HG03460 (cell line): Measurements from ENCODE around the gene KRT81.
"Not testable (repeated sequence)": the region's sequence is repeated elsewhere in the genome, so short reads cannot be mapped to it uniquely, and the experiment has no call there.

Experiments used
- ATAC-seq: cut with Tn5 transposase; IDR thresholded peaks from one replicate; pipeline ENCODE4 v1.9.1; 2021; ENCODE audit not compliant: unreplicated experiment

The KRT81 gene

GRCh38 chr12:52318241-52318990 is 27.1 kb upstream of the KRT81 start:
- ATAC-seq: no peak

DNA sequence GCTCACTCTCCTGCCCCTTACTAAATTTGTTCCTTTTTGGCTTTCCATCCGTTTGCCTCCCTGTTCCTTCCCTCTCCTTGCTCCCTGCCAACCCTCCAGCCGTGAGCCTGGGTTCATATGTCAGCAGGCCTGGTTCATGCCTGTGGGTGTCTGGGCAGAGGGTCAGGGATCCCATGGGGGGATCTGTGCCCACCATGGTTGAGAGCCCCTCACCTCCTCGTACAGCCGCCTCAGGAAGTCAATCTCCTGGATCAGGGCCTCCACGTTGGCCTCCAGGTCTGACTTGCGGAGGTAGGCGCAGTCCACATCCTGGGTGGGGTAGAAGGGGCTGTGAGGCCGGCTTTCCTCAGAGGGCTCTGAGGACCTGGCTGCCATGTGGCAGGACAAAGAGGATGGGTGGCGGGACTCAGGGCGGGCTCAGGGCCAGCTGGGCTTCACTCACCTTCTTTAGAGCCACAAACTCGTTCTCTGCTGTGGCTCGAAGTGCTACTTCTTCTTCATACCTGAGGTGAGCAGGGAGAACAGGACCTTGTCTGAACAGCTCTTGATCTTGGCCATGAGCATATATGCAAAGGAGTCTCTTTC is 26.2 kb upstream of the KRT81 start:
- ATAC-seq: no peak

- ATAC-seq: no peak
Measured at GRCh38 chr12:52316701-52317100, 25.4 kb upstream of the KRT81 start.

DNA sequence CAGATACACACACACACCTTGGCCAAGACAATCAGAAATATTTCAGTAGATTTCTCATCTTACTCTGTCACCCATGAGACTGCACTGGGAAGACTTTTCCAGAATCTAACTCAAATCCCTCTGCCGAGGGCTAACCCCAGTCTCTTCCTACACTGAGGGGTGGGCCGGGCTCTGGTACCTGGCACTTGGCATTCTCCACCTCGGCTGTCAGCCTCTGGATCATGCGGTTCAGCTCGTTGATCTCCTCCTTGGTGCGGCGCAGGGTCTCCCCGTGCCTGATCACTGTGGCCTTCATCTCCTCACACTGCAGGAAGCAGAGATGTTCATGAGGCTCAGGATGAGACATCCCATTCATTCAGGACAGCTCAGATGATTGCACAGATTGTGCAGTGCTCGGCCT is 25.0 kb upstream of the KRT81 start:
- no peak for ATAC-seq

GRCh38 chr12:52315721-52316120 is 24.4 kb upstream of the KRT81 start:
- not testable (repeated sequence) for ATAC-seq

GRCh38 chr12:52314511-52314910 is 23.2 kb upstream of the KRT81 start:
- ATAC-seq: no peak

DNA sequence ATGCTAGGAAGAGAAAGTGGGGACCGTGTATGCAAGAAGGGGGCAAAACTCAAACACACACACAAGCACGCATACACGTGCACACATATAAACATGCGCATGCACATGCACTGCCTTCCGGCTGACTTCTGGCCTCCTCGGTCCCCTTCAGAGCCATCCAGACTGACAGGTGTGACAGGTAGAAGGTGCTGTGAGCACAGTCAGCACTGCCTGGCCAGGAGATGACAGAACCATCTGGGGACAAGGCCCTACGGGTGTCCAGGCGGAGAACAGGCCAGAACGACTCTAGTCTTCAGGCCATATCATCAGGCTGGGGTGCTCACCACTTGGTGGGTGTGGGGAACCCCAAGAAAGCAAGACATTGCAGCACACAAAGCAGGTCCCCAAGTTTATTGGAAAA is 22.6 kb upstream of the KRT81 start:
- ATAC-seq: no peak

DNA sequence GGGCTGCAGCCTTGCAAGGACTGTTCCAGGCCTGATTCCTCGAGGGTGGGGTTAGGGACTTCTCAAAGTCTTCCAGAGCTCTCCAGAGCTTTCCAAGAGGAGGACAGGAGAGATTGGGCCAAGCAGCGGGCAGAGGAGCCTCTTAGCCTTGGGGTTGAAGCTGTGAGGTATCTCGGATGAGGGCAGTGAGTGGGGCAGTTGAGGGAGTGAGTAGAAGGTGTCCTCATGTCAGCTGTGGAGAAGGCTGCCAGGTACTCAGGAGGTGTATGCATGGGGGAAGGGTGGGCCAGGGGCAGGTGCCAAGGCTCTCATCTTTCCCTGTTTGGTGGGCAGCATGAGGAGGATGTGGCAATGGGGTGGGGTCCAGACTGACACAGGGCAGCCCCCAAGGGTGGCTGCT is 22.1 kb upstream of the KRT81 start:
- no peak for ATAC-seq

DNA sequence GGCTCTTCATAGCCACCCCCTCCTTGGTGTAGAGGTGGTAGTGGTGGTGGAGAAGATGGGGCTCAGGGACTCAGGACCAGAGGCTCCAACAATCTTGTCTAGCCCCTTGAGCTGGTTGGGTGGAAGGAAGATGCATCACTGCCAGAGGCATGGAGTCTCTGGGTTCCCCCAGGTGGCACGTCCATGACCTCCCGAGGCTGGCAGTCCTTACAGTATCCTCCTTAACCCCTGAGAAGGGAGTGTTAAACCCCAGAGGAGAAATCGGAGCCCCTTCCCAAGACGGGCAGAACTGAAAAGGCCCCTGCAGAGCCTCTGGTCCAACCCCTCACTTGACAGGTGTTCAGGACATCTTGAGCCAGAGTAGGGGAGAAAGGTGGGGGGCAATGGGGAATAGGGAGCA is 20.8 kb upstream of the KRT81 start:
- ATAC-seq: no peak

- no peak for ATAC-seq
Measured at GRCh38 chr12:52311285-52311648, 19.9 kb upstream of the KRT81 start.

DNA sequence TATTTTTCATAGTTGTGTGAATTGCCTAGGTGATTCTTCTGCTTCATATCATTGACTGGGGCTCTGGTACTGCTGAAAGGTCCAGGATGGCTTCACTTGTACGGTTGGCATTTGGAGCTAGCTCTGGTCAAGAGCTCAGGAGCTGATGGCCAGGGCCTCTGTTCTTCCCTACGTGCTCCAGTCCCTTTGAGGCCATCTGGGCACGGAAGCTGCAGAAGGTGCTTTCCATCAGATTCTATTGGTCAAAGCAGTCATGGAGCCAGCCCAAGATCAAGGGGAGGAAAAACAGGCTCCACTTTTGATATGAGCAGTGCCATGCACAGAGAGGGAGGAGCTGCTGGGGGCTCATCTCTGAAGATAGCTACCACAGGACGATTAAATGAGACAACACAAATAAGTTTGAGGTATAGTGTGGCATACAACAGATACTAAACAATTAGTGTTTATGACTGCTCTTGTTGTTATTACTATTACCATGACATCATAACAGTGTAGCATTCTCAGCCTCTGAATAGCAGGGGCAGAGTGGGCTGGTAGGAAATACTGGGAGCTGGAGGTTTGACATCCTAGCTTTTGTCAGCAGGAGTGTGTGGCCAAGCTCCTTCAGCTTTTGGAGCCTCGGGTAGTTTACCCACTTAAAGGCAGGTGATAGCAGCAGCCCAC is 19.4 kb upstream of the KRT81 start:
- ATAC-seq: no peak

DNA sequence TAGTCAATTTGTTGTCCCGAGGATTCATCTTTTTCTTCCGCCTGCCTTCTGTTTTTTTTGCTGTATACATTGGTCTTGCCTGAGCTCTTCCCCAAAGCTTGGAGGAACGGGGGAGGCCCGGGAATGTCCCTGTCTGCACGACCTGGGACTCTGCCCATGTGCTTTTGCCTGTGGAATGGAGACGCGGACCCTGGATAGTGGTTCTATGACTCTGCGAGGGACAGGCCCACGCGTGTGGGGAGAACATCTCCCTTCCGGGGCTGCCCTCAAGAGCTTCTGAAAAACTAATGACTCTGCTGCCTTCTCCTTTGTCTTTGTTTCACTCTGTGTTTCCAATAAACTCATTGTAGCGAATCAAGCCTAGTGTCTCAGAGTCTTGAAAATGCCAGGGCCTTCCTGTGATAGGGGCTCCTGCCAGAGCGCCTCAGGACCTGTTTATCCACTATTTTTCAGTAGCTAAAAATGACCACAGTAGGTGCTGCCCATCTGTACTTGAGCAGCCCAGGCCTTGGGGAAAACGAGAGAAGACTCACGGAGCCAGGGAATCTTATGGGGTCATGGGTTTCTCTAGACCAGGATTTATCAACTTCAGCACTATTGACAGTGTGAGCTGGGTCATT is 17.6 kb upstream of the KRT81 start:
- ATAC-seq: no peak

- ATAC-seq: no peak
Measured at GRCh38 chr12:52307836-52308805, 16.8 kb upstream of the KRT81 start.

DNA sequence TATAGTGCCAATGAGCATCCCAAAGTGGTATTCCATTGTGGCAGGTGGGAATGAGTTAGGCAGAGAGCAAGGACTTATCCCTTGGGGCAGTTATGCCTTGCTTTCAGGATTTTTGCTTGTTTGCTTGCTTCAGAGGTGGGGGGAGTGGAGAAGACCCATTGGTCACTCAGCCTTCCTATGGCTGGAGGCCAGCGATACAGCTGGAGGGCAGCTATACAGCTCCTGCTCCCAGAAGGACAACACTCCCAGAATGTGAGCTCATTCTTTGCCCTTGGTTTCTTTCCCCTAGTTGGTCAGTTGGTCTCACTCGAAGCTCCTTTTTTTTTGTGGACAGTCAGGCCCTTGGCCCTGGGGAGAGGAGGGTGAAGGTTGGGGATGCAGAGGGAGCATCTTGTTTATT is 15.4 kb upstream of the KRT81 start:
- no peak for ATAC-seq

DNA sequence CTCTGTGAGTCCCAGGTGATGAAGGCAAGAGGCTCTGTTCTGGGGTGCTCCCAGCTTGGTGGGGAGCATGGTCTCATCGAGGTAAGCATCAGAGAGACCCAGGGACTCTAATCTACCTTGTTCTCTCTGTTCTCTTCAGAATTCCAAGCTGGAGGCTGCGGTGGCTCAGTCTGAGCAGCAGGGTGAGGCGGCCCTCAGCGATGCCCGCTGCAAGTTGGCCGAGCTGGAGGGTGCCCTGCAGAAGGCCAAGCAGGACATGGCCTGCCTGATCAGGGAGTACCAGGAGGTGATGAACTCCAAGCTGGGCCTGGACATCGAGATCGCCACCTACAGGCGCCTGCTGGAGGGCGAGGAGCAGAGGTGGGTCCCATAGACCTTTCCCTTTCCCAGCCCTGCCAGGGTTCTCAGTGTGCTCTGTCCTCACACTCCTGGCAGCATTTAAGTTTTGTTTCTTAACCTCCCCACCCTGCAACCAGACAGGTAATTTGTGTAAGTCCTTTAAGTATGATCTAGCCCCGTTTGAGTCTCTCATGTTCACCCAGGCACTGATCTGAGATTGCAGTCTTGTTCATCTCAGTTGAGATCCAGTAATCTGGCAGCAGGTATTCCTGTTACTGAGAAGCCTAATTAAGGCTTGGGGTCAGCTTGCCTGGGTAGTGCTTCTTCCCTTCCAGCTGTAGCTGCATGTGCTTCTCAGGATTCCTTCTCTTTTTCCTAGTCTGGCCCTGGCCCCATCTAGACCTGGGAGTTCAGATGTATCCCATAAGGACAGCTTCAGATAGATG is 14.8 kb upstream of the KRT81 start:
- ATAC-seq: no peak

DNA sequence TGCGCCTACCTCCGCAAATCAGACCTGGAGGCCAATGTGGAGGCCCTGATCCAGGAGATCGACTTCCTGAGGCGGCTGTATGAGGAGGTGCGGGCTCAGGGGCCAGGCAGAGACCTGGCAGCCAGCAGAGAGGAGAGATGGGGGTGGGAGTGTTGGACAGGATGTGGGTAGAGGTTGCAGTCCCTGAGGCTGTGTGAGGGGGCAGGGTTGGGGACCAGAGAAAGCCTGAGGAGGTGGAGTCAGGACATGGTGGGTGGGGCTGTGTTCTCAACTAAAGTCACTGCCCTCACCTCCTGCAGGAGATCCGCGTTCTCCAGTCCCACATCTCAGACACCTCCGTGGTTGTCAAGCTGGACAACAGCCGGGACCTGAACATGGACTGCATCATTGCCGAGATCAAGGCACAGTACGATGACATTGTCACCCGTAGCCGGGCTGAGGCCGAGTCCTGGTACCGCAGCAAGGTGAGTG is 13.6 kb upstream of the KRT81 start:
- peak; percentile 94 for ATAC-seq

DNA sequence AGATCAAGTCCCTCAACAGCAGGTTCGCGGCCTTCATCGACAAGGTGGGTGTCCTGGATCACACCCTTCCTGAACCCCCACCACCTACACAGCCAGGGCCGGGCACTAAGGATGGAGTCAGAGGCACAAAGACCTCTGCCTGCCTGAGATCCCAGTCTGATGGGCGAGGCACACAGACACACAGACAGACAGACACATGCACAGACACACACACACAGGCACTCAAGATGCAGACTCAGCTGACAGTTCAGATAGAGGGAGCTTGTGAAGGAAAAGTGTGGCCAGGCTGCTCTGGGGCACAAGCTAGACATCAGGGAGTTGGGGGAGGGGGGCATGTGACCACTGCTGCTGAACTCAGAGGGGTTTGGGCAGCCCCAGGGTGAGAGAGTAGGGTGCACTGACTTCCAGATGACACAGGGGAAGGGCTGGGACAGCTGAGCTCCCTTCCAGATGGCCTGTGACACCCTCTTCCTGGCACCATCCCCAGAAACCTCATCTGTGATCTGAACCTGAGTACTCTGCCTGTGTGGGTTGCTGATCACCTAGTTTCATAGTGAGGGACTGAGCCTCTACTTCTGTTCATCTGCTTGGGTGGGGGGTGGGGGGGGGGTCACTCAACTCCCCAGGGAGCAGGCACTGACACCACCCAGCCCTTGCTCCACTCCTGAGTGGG is 11.0 kb upstream of the KRT81 start:
- ATAC-seq: not testable (repeated sequence)

DNA sequence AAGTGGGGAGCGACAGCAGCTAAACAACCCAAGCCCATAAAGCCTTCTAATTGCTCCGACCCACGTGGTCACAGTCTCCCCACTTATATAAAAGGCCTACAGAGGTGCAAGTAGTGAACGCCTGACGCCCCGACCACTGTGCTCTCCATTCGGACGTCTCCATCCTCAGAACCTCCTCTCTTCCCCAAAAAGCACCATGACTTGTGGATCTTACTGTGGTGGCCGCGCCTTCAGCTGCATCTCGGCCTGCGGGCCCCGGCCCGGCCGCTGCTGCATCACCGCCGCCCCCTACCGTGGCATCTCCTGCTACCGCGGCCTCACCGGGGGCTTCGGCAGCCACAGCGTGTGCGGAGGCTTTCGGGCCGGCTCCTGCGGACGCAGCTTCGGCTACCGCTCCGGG is 10.4 kb upstream of the KRT81 start:
- ATAC-seq: not testable (repeated sequence)
